AG08396 (cell line): ENCODE results near the gene HNRNPD.
"Not testable (repeated sequence)": the region's sequence is repeated elsewhere in the genome, so short reads cannot be mapped to it uniquely, and the experiment has no call there.

Experiments used
- DNase-seq: peaks from one replicate; pipeline ENCODE4 v3.0.0; 2012; ENCODE audit warnings: low spot score, mixed read lengths

The HNRNPD gene

GRCh38 chr4:82372517-82373485 lies 990 bp downstream of the HNRNPD start:
- peak; percentile 72 for DNase-seq

DNA sequence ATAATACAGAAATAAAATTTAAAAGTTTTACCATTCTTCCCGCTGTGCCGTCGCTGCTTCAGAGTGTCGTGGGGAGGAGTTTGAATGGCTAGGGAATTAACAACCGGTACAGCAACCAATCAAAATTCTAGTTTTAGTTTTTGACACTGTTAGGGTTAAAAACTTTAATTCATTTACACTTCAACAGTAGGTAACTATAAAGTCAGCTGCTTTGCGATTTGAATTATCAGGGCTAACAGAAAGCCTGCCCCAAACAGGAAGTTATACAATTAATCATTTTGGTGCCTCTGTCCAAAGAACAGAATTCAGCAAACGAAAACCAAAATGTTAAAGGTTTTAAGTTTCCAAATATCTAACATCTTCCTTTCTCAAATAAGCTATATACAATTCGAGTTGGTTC lies 2.3 kb downstream of the HNRNPD start:
- DNase-seq: peak; percentile 37

- DNase-seq: no peak
These were observed 6.2 kb downstream of the HNRNPD start for GRCh38 chr4:82367438-82368097.

- not testable (repeated sequence) for DNase-seq
These were observed 7.4 kb downstream of the HNRNPD start for GRCh38 chr4:82366431-82366830.

DNA sequence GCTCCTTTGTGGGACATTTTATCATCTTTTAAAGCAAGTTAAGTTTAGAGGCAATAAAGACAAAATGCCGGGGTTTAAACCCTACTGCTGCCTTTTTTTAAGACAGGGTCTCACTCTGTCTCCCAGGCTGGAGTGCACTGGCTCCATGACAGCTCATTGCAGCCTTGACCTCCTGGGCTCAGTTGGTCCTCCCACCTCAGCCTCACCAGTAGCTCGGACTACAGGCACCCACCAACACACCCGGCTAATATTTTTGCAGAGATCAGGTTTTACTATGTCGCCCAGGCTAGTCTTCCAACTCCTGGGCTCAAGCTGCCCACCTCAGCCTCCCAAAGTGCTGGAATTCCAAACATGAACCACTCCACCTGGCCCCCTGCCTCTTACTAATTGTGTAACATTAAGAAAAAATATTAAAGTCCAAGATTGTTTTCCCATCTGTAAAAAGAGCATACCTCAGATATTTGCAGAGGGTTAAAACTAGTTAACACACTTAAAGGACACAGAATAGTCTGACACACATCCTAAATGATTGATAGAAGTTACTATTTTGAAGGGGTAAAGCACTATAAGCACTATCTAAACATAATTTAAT lies 9.8 kb downstream of the HNRNPD start:
- DNase-seq: no peak

DNA sequence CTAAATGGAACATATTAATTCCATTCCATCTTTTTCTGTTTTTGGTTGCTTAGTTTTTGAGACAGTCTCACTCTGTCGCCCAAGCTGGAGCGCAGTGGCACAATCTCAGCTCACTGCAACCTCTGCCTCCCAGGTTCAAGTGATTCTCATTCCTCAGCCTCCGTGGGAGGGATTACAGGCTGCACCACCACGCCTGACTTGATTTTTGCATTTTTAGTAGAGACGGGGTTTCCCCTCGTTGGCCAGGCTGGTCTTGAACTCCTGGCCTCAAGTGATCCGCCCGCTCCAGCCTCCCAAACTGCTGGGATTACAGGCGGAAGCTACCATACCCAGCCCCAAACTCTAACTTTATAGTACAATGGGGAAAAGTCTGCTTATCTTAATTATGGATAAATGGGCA lies 11.2 kb downstream of the HNRNPD start:
- no peak for DNase-seq

DNA sequence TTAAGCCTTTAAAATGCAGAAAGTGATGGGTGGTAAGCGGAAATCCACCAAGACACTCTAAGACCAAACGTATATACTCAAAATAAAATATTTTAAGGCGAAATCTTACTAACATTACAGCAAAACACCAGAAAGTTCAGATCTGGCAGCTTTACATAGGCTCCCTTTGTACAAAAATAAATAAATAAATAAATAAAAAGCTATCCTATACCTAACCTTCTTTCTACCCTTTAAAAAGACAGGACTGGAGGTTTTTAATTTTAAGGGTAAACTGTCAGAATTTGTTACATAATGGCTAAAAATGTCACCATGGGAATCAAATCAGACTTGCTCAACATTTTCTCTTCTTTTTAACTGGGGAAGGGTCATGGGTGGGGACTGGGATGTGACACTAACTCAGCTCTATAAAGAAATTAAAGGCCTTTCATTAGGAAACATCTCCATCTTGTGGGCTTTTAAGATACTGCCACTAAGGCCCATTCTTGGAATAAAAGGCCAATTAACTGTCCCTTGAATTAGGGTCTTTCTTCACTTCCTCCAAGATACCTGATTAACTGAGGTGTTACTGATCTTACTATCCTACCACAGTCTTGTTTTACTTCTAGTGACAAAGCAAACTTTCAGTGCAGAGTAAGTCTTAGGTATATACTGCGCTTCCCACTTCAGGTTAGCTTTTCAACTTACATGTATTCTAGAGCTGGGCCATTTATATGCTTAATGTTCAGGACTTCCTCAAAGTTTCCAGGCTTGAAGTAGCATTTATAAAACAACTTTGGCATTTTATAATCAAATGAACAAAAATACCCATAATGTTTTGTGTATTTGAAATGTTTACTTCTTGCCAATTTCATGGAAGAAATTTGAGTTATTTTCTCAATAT lies 13.3 kb downstream of the HNRNPD start:
- peak; percentile 27 for DNase-seq

DNA sequence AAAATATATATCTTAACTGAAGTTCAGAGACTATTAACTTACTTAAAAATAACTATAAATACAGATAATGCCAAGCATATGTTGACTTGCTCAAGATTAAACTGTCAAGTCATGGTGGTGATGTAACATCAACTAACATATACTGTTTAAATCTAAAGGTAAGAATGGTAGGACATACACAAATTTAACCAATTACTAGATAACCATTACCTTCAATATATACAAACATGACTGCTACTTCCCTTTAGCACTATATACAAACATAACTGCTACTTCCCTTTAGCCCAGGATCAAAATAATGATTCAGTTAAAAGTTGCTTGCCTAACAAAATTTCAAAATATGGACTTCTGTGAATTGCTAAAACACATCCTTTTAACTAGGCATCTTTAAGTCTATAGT lies 14.9 kb downstream of the HNRNPD start:
- DNase-seq: no peak

DNA sequence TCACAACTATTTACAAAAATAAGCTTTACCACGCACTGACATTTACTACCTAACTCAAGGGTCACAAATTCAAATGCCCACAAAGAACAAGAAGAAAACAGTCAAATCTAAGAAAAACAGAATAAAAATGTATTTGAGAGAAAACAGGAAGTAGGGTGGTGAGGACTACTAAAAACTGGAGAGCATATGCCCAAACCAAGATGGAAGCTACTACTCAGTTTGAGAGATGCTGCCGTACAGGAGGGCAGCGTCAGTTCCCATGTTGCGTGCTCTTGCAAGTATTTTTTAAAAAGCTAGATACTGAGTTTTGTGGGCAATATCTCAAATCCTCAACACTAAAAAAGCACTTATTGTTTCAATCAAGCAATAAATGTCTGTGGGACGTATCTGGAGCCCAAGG lies 16.2 kb downstream of the HNRNPD start:
- DNase-seq: no peak

DNA sequence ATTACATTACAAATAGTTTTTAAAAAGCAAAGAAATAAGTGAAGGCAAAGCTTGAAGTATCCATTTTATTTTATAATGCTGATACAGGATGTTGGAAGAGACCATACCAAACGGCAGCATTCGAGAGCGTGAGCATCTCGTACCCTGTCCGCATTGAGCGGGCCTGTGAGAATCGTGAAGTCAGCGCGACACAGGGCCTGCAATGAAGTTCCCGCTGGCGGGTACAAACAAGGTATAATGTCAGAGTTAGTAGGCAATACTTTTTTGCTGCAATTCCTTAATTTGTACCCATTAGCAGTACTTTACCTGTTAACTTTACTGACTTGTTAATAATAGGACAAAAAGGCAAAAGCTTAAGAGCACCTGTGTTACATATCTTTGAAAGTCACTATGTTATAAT lies 19.0 kb downstream of the HNRNPD start:
- no peak for DNase-seq

DNA sequence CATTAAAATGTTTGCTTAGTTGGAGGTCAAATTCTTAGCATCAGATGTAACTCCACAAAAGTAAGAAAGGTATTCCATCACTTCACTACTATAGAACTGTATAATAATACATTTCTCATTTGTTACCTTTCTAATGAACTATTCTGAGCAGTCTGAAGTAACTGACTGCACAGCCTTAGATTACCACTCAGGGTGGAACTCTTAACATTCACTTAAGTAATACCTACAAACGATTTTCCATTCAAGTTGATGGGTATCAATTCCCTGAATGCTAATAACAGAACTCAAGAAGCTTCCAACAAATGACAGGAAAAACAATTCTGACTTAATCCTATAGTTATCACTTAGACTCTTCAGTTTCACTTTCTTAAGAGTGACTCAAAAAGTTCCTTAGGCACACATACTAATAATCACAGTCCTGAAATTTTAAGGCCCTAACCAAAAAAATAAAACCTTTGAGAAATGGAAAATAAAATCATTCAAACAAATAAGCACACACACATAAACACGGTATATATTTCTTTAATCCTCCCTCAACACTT lies 20.9 kb downstream of the HNRNPD start:
- DNase-seq: no peak

DNA sequence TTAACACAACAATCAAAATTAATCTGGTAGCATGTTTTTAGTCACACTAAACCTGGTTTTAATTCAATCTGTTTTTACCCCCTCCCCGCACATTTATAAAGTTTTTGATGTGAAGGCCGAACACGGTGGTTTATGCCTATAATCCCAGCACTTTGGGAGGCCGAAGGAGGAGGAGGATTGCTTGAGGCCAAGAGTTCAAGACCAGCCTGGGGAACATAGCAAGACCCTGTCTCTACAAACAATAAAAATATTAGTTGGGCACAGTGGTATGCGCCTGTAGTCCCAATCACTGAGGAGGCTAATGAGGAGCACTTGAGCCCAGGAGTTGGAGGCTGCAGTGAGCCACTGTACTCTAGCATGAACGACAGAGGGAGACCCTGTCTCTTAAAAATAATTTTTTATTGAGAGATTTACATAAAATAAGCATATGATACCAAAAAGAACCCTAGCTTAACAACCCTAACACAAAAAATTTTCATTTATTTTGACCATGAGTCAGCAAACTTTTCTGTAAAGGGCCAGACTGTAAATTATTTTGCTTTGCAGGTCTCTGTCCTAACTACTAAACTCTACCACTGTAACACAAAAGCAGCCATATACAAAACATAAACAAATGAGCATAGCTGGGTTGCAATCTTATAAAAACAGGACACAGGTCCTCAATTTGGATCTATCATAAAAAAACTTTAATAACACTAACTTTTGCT lies 21.5 kb downstream of the HNRNPD start:
- no peak for DNase-seq

- no peak for DNase-seq
These were observed 27.7 kb downstream of the HNRNPD start for GRCh38 chr4:82346126-82346525.

DNA sequence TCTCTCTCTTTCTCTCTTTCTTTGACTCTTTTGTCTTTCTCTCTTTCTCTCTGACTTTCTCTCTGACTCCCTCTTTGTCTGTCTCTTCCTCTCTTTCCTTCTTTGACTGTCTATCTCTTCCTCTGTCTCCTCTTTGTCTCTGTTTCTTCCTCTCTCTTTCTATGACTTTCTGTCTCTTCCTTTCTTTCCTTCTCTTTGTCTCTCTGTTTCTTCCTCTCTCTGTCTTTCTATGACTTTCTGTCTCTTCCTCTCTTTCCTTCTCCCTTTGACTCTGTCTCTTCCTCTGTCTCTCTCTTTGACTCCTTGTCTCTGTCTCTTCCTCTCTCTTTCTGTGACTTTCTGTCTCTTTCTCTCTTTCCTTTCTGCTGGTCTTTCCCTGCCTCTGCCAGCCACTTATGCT lies 38.7 kb downstream of the HNRNPD start:
- DNase-seq: no peak

GRCh38 chr4:82333641-82334040 lies 40.1 kb downstream of the HNRNPD start:
- not testable (repeated sequence) for DNase-seq

GRCh38 chr4:82331814-82332213 lies 42.0 kb downstream of the HNRNPD start:
- no peak for DNase-seq

DNA sequence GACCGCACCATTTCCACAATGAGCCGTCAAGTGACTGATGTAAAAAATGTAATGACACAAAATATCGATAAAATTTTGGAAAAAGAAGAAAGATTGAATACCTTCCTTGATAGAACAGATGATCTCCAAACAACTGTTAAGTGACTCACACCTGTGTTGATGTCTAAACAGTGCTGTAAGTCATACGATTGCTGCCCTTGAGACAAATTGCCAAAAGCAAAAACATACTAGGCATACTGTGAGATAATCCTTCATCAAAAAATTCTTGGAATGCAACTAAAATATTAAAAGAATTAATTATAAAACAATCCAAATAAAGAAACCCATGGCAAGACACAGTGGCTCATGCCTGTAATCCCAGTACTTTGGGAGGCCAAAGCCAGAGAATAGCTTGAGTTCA lies 53.4 kb downstream of the HNRNPD start:
- DNase-seq: no peak

DNA sequence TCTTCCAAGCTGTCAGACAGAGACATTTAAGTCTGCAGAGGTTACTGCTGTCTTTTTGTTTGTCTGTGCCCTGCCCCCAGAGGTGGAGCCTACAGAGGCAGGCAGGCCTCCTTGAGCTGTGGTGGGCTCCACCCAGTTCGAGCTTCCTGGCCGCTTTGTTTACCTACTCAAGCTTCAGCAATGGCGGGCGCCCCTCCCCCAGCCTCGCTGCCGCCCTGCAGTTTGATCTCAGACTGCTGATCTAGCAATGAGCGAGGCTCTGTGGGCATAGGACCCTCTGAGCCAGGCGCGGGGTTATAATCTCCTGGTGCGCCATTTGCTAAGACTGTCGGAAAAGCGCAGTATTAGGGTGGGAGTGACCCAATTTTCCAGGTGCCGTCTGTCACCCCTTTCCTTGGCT lies 70.7 kb downstream of the HNRNPD start:
- DNase-seq: not testable (repeated sequence)
